ENCODE data around the gene SLC9A1. TPM values are rescaled to one million over a fixed set of nuclear protein-coding genes. Genes with fewer than 3 reads are reported as not detected.

The SLC9A1 gene
- total RNA-seq, 1 donor from 2014 or later: 1.8 TPM

DNA sequence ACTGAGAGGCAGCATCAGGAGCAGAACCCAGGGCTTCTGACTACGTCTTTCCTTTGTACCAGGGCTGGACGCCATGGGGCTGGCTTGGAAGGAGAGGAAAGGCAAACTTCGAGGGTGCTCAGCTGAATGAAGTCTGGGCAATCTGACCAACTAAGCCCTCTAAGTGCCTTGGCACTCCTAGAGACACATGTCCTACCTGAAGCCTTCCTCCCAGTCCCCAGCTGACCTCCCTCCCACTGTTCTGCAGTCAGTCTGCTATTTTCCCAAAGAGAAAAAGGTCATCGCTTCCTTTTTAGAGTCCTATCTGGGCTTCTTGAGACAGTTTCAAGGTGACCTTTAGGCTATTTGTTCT lies 5.2 kb downstream of the SLC9A1 start:
- Histone ChIP-seq H3K4me2 (no peak overlapping the region), H4K20me1 (ENCODE audit: low read depth) (peaks cover 26% of the 10 kb centered on the region), H3K9me3 (ENCODE audit: low read depth) (no peaks in the 10 kb centered on the region), H3F3A (ENCODE audit: low read depth) (peaks cover 5% of the 10 kb centered on the region), H2AFZ (replicated peaks) (no peak overlapping the region), H3K79me2 (ENCODE audit: low read depth) (peaks cover 40% of the 10 kb centered on the region), H3K36me3 (no peaks in the 10 kb centered on the region), H3K27me3 (no peaks in the 10 kb centered on the region), H3K27ac (no peak overlapping the region), H3K4me3 (no peak overlapping the region), H3K9ac (no peak overlapping the region), H3K4me1 (peaks cover 21% of the 10 kb centered on the region)
- Mint-ChIP-seq H3K9me3 (no peaks in the 10 kb centered on the region), H3K27ac (no peak overlapping the region), H3K4me3 (no peak overlapping the region), H3K27me3 (ENCODE audit: insufficient read depth, low read depth) (peaks cover 2% of the 10 kb centered on the region), H3K36me3 (peaks cover 8% of the 10 kb centered on the region), H3K4me1 (peaks cover 53% of the 10 kb centered on the region)
- TF ChIP-seq EZH2phosphoT487 (IDR thresholded peaks at IDR 0.05) (no peak), EZH2 (IDR thresholded peaks at IDR 0.05) (no peak)
- no peak for DNase-seq (ENCODE audit: low spot score)

DNA sequence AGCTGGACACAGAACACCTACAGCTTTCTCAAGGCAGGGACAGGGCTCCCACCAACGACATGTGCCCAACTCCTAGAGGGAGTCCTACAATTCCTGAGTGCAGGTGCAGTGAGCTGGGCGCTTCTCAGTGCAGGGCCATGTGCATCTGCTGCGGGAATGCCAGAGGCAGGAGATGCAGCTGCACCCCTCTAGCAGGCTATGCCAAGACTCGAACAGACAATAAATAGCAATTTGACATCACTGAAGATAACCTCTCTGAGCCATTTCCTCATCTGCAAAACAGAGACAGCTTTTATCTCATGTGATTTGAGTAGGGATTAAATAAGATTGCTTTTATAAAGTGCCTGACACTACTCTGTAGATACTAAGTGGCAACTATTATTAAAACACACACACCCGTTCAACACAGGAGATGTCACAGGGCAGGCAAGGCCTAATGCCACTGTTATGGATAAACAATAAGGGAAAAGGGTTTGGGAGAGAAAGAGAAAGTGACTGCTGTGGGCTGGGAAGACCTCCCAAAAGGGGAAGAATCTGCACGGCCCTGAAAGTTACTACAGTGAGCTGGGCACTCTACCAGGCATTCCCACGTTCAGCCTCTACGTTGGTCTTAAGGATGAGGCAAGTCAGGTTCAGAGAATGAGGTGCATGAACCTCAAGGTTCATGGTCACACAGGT lies 5.7 kb downstream of the SLC9A1 start:
- H3K27me3 Mint-ChIP-seq (ENCODE audit: insufficient read depth, low read depth): peaks cover 2% of the 10 kb centered on the region
- no peak overlapping the region for H3K27ac Mint-ChIP-seq
- H3F3A ChIP-seq (ENCODE audit: low read depth): no peaks in the 10 kb centered on the region
- H3K36me3 Mint-ChIP-seq: peaks cover 8% of the 10 kb centered on the region
- no peak overlapping the region for H3K27ac ChIP-seq
- no peak for DNase-seq (ENCODE audit: low spot score)
- H2AFZ ChIP-seq (replicated peaks): no peak overlapping the region
- H3K9me3 Mint-ChIP-seq: no peaks in the 10 kb centered on the region
- H3K9ac ChIP-seq: no peak overlapping the region
- no peaks in the 10 kb centered on the region for H3K36me3 ChIP-seq
- H3K79me2 ChIP-seq (ENCODE audit: low read depth): peaks cover 37% of the 10 kb centered on the region
- H3K27me3 ChIP-seq: no peaks in the 10 kb centered on the region
- H4K20me1 ChIP-seq (ENCODE audit: low read depth): peaks cover 26% of the 10 kb centered on the region
- no peak overlapping the region for H3K4me3 Mint-ChIP-seq
- H3K4me3 ChIP-seq: no peak overlapping the region
- no peaks in the 10 kb centered on the region for H3K9me3 ChIP-seq (ENCODE audit: low read depth)
- TF ChIP-seq, protein P1, sequence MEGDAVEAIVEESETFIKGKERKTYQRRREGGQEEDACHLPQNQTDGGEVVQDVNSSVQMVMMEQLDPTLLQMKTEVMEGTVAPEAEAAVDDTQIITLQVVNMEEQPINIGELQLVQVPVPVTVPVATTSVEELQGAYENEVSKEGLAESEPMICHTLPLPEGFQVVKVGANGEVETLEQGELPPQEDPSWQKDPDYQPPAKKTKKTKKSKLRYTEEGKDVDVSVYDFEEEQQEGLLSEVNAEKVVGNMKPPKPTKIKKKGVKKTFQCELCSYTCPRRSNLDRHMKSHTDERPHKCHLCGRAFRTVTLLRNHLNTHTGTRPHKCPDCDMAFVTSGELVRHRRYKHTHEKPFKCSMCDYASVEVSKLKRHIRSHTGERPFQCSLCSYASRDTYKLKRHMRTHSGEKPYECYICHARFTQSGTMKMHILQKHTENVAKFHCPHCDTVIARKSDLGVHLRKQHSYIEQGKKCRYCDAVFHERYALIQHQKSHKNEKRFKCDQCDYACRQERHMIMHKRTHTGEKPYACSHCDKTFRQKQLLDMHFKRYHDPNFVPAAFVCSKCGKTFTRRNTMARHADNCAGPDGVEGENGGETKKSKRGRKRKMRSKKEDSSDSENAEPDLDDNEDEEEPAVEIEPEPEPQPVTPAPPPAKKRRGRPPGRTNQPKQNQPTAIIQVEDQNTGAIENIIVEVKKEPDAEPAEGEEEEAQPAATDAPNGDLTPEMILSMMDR (IDR thresholded peaks at IDR 0.05): no peak
- no peak for TF ChIP-seq EZH2 (IDR thresholded peaks at IDR 0.05)
- no peak for TF ChIP-seq EZH2phosphoT487 (IDR thresholded peaks at IDR 0.05)
- peaks cover 18% of the 10 kb centered on the region for H3K4me1 ChIP-seq
- peaks cover 50% of the 10 kb centered on the region for H3K4me1 Mint-ChIP-seq
- no peak overlapping the region for H3K4me2 ChIP-seq

DNA sequence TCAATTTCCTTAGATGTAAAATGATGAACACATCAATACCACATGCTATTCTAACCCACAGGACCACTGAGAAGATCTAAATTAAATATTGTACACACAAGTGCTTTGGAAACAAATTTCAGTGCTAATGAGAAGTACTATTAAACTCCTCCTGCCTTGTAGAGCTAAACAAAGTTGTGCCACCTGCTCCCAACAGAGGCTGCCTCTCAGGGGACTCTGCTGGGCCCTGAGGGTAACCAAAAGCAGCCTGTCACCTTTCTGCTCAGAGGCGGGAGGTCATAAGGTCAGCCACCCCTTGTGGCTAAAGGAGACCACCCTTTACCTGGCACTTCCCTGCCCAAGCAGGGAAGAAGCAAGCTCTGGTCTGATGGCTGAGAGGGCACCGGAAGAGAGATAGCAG lies 6.3 kb downstream of the SLC9A1 start:
- Mint-ChIP-seq H3K4me3 (no peak overlapping the region), H3K36me3 (peaks cover 10% of the 10 kb centered on the region), H3K9me3 (no peaks in the 10 kb centered on the region), H3K4me1 (peaks cover 50% of the 10 kb centered on the region), H3K27me3 (ENCODE audit: insufficient read depth, low read depth) (peaks cover 4% of the 10 kb centered on the region), H3K27ac (no peak overlapping the region)
- Histone ChIP-seq H3K9ac (no peak overlapping the region), H3F3A (ENCODE audit: low read depth) (no peaks in the 10 kb centered on the region), H4K20me1 (ENCODE audit: low read depth) (peaks cover 26% of the 10 kb centered on the region), H3K79me2 (ENCODE audit: low read depth) (peaks cover 36% of the 10 kb centered on the region), H3K4me3 (no peak overlapping the region), H3K4me2 (no peak overlapping the region), H3K27me3 (no peaks in the 10 kb centered on the region), H3K4me1 (peaks cover 12% of the 10 kb centered on the region), H3K27ac (no peak overlapping the region), H3K36me3 (no peaks in the 10 kb centered on the region), H3K9me3 (ENCODE audit: low read depth) (no peaks in the 10 kb centered on the region), H2AFZ (replicated peaks) (no peak overlapping the region)
- no peak for DNase-seq (ENCODE audit: low spot score)
- TF ChIP-seq, protein P1 (IDR thresholded peaks at IDR 0.05): no peak
- TF ChIP-seq EZH2 (IDR thresholded peaks at IDR 0.05) (no peak), EZH2phosphoT487 (IDR thresholded peaks at IDR 0.05) (no peak)

DNA sequence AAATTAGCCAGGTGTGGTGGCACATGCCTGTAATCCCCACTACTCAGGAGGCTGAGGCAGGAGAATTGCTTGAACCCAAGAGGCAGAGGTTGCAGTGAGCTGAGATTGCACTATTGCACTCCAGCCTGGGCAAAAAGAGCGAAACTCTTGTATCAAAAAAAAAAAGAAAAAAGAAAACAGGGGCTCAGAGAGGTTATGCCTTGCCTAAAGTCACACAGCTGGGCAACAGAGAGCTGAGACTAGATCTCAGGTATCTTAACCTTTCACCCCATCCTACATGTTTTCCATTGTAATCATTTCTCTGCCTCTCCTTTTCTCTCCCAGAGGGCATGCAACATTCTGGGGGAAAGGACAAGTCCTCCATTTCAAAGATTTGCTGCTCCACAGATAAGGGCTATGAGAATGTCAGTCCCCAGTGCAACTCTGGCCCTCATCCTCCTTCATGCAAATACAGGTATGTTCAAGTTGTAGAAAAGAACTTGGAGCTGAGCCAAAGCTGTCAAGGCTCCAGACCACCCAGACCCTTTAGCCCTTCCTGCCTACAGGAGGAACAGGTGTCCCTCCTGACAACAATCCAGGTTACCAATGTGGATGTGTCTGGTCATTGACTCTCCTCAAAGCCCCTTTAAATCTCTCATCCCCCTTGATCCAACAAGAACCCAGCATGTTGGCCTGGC lies 6.9 kb downstream of the SLC9A1 start:
- Histone ChIP-seq H3K9ac (no peak overlapping the region), H4K20me1 (ENCODE audit: low read depth) (peaks cover 19% of the 10 kb centered on the region), H3F3A (ENCODE audit: low read depth) (no peaks in the 10 kb centered on the region), H3K4me1 (peaks cover 6% of the 10 kb centered on the region), H3K4me3 (no peak overlapping the region), H3K27ac (no peak overlapping the region), H3K79me2 (ENCODE audit: low read depth) (peaks cover 36% of the 10 kb centered on the region), H3K9me3 (ENCODE audit: low read depth) (no peaks in the 10 kb centered on the region), H3K4me2 (no peak overlapping the region), H3K27me3 (no peaks in the 10 kb centered on the region), H2AFZ (replicated peaks) (no peak overlapping the region), H3K36me3 (no peaks in the 10 kb centered on the region)
- Mint-ChIP-seq H3K9me3 (no peaks in the 10 kb centered on the region), H3K27me3 (ENCODE audit: insufficient read depth, low read depth) (peaks cover 4% of the 10 kb centered on the region), H3K27ac (no peak overlapping the region), H3K4me3 (no peak overlapping the region), H3K4me1 (peaks cover 50% of the 10 kb centered on the region), H3K36me3 (peaks cover 10% of the 10 kb centered on the region)
- DNase-seq (ENCODE audit: low spot score): no peak
- TF ChIP-seq, protein P1 (IDR thresholded peaks at IDR 0.05): no peak
- TF ChIP-seq EZH2phosphoT487 (IDR thresholded peaks at IDR 0.05) (no peak), EZH2 (IDR thresholded peaks at IDR 0.05) (no peak)

Measured in neural progenitor cell (in vitro differentiated cells).